ENCODE results near the gene GNL2. TPM values are rescaled to one million over a fixed set of nuclear protein-coding genes. Genes with fewer than 3 reads are reported as not detected.
"Not testable (repeated sequence)": the region's sequence is repeated elsewhere in the genome, so short reads cannot be mapped to it uniquely, and the experiment has no call there.

Gene GNL2
- total RNA-seq, 1 experiment from 2014 or later: 81.6 TPM

DNA sequence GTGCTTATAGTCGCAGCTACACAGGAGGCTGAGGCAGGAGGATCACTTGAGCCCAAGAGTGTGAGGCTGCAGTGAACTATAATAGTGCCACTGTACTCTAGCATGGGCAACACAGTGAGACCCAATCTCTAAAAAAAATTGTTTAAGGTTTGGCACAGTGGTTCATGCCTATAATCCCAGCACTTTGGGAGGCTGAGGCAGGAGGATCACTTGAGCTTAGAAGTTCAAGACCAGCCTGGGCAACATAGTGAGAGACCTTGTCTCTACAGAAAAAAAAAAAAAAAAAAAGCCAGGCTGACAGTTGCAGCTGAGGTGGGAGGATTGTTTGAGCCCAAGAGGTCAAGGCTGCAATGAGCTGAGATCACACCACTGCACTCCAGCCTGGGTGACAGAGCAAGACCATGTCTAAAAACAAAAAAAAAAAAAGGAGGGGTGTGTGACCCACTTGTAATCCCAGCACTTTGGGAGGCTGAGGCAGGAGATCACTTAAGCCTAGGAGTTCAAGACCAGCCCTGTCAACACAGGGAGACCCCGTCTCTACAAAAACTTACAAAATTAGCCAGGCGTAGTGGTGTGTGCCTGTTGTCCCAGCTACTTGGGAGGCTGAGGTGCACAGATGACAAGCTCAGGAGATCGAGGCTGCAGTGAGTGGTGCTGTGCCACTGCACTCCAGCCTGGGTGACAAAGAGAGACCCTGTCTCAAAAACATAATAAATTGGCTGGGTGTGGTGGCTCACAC, 63.1 kb downstream of the GNL2 start:
- DNase-seq (ENCODE audit: low spot score); in situ Hi-C loops (cut with HindIII; ENCODE audit: low sequenced_read_pairs): not testable (repeated sequence)

DNA sequence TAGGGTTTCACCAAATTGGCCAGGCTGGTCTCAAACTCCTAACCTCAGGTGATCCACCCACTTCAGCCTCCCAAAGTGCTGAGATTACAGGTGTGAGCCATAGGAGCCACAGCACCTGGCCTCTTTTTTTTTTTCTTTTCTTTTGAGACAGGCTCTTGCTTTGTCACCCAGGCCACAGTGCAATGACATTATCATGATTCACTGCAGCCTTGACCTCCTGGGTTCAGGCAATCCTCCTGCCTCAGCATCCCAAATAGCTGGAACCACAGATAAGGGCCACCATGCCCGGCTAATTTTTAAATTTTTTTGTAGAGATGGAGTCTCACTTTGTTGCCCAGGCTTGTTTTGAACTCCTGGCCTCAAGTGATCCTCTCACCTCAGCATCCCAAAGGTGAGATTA, 65.8 kb downstream of the GNL2 start:
- in situ Hi-C loops (cut with HindIII; ENCODE audit: low sequenced_read_pairs); DNase-seq (ENCODE audit: low spot score): not testable (repeated sequence)

DNA sequence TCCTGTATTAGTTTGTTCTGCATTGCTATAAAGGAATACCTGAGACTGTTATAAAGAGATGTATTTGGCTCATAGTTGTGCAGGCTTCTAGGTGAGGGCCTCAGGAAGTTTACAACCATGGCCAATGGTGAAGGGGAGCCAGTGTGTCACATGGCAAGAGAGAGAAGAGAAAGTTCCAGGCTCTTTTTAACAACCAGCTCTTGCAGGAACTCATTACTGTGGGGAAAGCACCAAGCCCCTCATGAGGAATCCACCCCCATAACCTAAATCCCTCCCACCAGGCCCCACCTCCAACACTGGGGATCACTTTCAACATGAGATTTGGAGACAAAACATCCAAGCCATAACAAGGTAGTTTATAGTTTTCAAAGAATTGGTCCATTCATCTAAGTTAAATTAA, 76.1 kb downstream of the GNL2 start:
- in situ Hi-C loops (cut with HindIII; ENCODE audit: low sequenced_read_pairs): no loop called here
- DNase-seq (ENCODE audit: low spot score): no peak

DNA sequence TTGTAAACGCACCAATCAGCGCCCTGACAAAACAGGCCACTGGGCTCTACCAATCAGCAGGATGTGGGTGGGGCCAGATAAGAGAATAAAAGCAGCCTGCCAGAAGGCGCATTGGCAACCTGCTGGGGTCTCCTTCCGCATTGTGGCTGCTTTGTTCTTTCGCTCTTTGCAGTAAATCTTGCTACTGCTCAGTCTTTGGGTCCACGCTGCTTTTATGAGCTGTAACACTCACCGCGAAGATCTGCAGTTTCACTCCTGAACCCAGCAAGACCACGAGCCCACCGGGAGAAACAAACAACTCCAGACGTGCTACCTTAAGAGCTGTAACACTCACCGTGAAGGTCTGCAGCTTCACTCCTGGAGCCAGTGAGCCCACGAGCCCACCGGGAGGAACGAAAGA, 76.8 kb downstream of the GNL2 start:
- in situ Hi-C loops (cut with HindIII; ENCODE audit: low sequenced_read_pairs): not testable (repeated sequence)

DNA sequence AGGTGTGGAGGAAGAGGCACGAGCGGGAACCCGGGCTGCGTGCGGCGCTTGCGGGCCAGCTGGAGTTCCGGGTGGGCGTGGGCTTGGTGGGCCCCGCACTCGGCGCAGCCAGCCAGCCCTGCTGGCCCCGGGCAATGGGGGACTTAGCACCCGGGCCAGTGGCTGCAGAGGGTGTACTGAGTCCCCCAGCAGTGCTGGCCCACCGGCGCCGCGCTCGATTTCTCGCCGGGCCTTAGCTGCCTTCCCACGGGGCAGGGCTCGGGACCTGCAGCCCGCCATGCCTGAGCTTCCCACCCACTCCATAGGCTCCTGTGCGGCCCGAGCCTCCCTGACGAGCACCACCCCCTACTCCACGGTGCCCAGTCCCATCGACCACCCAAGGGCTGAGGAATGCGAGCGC, 77.5 kb downstream of the GNL2 start:
- in situ Hi-C loops (cut with HindIII; ENCODE audit: low sequenced_read_pairs); DNase-seq (ENCODE audit: low spot score): not testable (repeated sequence)

More for the DNA sequence above, 76.8 kb downstream of the GNL2 start:
- not testable (repeated sequence) for DNase-seq (ENCODE audit: low spot score)

DNA sequence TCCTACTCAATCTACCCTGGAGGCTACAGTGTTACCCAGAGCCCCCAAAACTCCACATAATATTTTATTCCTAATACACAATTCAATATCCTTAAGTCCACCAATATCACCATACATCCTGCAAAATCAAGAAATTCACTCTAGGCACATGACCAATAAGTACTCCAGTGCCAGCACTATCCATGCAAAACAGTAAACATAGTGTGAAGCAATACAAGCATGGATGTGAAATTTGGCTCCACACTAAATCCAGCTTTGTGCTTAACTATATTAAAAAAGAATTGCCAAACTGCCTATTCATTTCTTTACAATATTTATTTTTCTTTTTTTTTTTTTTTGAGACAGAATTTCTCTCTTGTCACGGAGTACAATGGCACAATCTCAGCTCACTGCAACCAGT, 78.2 kb downstream of the GNL2 start:
- no peak for DNase-seq (ENCODE audit: low spot score)
- in situ Hi-C loops (cut with HindIII; ENCODE audit: low sequenced_read_pairs): no loop called here

Other genes starting within 250 kb of the GNL2 start
- 2.6 and 3.3 TPM in 2 replicates for gene ZC3H12A, start 121.4 kb downstream of the GNL2 start, total RNA-seq (2014; rRNA removed; shearing (Covaris generic))
- 44.4 and 62.8 TPM in 2 replicates for gene MEAF6, start 81.2 kb downstream of the GNL2 start, total RNA-seq (2014; rRNA removed; shearing (Covaris generic))
- gene SNIP1, start 41.6 kb downstream of the GNL2 start, total RNA-seq (2014; rRNA removed; shearing (Covaris generic)): 8.0 and 9.0 TPM in 2 replicates
- not detected in 2 replicates for gene DNALI1, start 39.0 kb downstream of the GNL2 start, total RNA-seq (2014; rRNA removed; shearing (Covaris generic))
- 0.07 TPM in 1 of 2 replicates, not detected in the other for gene RSPO1, start 39.0 kb upstream of the GNL2 start, total RNA-seq (2014; rRNA removed; shearing (Covaris generic))
- 18.9 and 20.3 TPM in 2 replicates for gene CDCA8, start 96.6 kb upstream of the GNL2 start, total RNA-seq (2014; rRNA removed; shearing (Covaris generic))
- gene EPHA10, start 169.2 kb upstream of the GNL2 start, total RNA-seq (2014; rRNA removed; shearing (Covaris generic)): 0.17 and 0.49 TPM in 2 replicates
- gene MANEAL, start 197.9 kb upstream of the GNL2 start, total RNA-seq (2014; rRNA removed; shearing (Covaris generic)): 22.0 and 31.3 TPM in 2 replicates
- gene C1orf122, start 211.9 kb upstream of the GNL2 start, total RNA-seq (2014; rRNA removed; shearing (Covaris generic)): 99.0 and 128 TPM in 2 replicates
- gene YRDC, start 212.3 kb upstream of the GNL2 start, total RNA-seq (2014; rRNA removed; shearing (Covaris generic)): 35.1 and 36.4 TPM in 2 replicates